Transverse colon (tissue), 4 donors: ENCODE data around the gene PRRX1. TPM values are rescaled to one million over a fixed set of nuclear protein-coding genes. Genes with fewer than 3 reads are reported as not detected.

ENCODE experiments used
- DNase-seq: peaks from one replicate; pipeline ENCODE4 v3.0.0-alpha.2; 2019
- H3K27ac ChIP-seq, 4 donors: fragments of 200-600 bp; sonication (generic); 2 replicates each; pipeline ENCODE4 v1.5.1; 2016 to 2018; ENCODE audit warnings: inconsistent platforms in 4 of 4
- H3K27me3 ChIP-seq: fragments of 200-600 bp; sonication (generic); 2 replicates; pipeline ENCODE4 v1.5.1; 2017; ENCODE audit warnings: inconsistent platforms
- H3K36me3 ChIP-seq, 4 donors: fragments of 200-600 bp; sonication (generic); 2 replicates each; pipeline ENCODE4 v1.5.1; 2017 to 2019; ENCODE audit warnings: inconsistent platforms in 4 of 4
- H3K4me1 ChIP-seq, 4 donors: fragments of 200-600 bp; sonication (generic); 2 replicates each; pipeline ENCODE4 v1.5.1; 2017 to 2020; ENCODE audit warnings: inconsistent platforms in 4 of 4
- H3K4me3 ChIP-seq, 4 donors: fragments of 200-600 bp; sonication (generic); 1 replicate in 1 of 4; 2 replicates in 3 of 4; pipeline versions ENCODE4 v1.5.1 to v1.6.1; 2017 to 2019; ENCODE audit warnings: inconsistent platforms in 4 of 4
- H3K9me3 ChIP-seq, 2 donors: fragments of 200-600 bp; sonication (generic); 2 replicates each; pipeline ENCODE4 v1.5.1; 2017 to 2019; ENCODE audit warnings: inconsistent platforms in 2 of 2
- EP300 ChIP-seq: sonication (generic); formaldehyde crosslinking; IDR thresholded peaks from one replicate; pipeline ENCODE4 v1.6.1; 2017; ENCODE audit warnings: antibody characterized with exemption, low read depth
- POLR2A ChIP-seq: fragments of 450-650 bp; IDR thresholded peaks from one replicate; pipeline ENCODE4 v1.6.1; 2016; ENCODE audit warnings: antibody characterized with exemption, mild to moderate bottlenecking, moderate library complexity
- POLR2AphosphoS5 ChIP-seq, 3 donors: sonication (generic); formaldehyde crosslinking; IDR thresholded peaks; one replicate each; pipeline ENCODE4 v1.6.1; 2016; ENCODE audit warnings: antibody characterized with exemption in 3 of 3
- WGBS, 2 donors: methylation state at CpG; one replicate each; pipeline ENCODE4 v1.1.5; 2018; ENCODE audit warnings: low coverage in 1 of 2; 5-methylcytosine and 5-hydroxymethylcytosine counted together
- in situ Hi-C, 4 donors: fragments of 200-750 bp; cut with MboI; loops; one replicate each; pipeline versions ENCODE4 v1.15.0 to v1.15.1; 2017; ENCODE audit warnings: low sequenced_read_pairs in 3 of 4, low pct_ligation_motif_present in 1 of 4, low pct_unique_long_range_greater_than_20kb in 1 of 4
- intact Hi-C: fragments of 100-400 bp; cut with DNase I; formaldehyde crosslinking; loops from one replicate; pipeline ENCODE4 v1.15.1; 2023; ENCODE audit warnings: low total_unique reads
- total RNA-seq, 4 donors: library from RNA; depleted of rRNA; stranded (reverse); fragments of >200 nt; gene quantifications; one replicate each; pipeline ENCODE4 v1.1.0, GENCODE V29; 2016
- TF ChIP-seq, protein P1 (sequence below), 5 experiments: fragments of 200-600 bp in 3 of 5; fragments of 450-650 bp in 2 of 5; sonication (generic) in 3 of 5; IDR thresholded peaks; 1 replicate in 2 of 5; 2 replicates in 3 of 5; pipeline ENCODE4 v1.5.1; 2016 to 2017; ENCODE audit warnings: antibody characterized with exemption in 5 of 5, inconsistent platforms in 3 of 5, mild to moderate bottlenecking in 2 of 5, moderate library complexity in 1 of 5

PRRX1 gene
- total RNA-seq, 4 donors from 2014 or later = 0.75 to 9.2 (median 2.7) TPM

DNA sequence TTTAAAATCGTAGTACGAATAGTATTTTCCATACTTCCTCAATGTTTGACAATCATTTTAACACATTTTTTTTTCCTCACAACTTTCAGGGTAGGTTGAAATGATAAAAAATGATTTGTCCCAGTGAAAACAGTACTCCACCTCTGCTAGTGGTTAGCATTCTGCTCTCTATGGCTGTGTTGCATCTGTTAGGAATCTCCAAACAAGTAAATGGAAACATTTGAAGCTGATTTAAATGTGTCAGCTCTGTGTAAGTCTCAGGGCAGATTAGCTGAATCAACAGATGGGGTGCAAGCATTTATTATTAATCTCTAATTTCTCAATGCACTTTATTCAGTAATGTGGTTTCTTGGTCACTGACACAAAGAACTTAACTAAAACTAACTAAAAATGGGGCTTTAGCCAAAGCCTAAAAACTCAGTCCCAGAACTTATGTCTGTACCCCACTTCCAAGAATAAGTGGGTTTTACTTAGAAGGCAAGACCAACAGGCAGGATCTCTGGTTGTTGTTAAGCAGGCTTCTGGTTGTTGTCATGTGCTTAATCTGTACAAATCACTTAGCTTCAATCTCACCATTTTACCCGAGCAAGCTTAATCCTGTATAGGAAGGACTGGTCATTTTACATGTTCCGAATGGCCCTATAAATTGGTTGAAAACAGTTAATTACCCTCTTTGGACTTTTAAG lies 67.8 kb downstream of the PRRX1 start:
- Histone ChIP-seq H3K9me3 (no peaks in the 10 kb centered on the region), H3K27ac (no peak overlapping the region), H3K36me3 (no peaks in the 10 kb centered on the region), H3K4me1 (no peaks in the 10 kb centered on the region), H3K4me3 (no peak overlapping the region), H3K27me3 (no peaks in the 10 kb centered on the region)
- WGBS, 2 donors = 61 to 73% methylated on average over 4 of the region's 4 CpGs
- no peak for TF ChIP-seq EP300
- TF ChIP-seq, protein P1, sequence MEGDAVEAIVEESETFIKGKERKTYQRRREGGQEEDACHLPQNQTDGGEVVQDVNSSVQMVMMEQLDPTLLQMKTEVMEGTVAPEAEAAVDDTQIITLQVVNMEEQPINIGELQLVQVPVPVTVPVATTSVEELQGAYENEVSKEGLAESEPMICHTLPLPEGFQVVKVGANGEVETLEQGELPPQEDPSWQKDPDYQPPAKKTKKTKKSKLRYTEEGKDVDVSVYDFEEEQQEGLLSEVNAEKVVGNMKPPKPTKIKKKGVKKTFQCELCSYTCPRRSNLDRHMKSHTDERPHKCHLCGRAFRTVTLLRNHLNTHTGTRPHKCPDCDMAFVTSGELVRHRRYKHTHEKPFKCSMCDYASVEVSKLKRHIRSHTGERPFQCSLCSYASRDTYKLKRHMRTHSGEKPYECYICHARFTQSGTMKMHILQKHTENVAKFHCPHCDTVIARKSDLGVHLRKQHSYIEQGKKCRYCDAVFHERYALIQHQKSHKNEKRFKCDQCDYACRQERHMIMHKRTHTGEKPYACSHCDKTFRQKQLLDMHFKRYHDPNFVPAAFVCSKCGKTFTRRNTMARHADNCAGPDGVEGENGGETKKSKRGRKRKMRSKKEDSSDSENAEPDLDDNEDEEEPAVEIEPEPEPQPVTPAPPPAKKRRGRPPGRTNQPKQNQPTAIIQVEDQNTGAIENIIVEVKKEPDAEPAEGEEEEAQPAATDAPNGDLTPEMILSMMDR (IDR thresholded peaks at IDR 0.05) = no peak
- intact Hi-C loops = no loop called here
- no peak for DNase-seq
- in situ Hi-C loops = no loop called here

DNA sequence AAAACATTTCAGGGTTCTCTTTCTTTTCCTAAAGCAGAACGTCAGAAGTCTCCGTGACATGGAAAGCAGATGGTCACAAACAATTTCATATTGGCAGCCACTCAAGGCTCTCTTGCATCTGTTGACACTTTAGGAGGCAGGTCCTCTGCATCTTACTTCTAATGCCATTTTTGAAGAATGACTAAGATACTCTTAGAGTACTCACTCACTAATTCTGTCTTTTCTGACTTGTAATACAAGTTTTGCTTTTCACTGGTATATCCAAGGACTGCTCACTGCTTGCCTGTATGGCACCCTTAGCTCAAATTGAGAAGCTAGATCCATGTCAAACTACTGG lies 68.3 kb downstream of the PRRX1 start:
- intact Hi-C loops = no loop called here
- H3K9me3 ChIP-seq = no peaks in the 10 kb centered on the region
- in situ Hi-C loops = no loop called here

DNA sequence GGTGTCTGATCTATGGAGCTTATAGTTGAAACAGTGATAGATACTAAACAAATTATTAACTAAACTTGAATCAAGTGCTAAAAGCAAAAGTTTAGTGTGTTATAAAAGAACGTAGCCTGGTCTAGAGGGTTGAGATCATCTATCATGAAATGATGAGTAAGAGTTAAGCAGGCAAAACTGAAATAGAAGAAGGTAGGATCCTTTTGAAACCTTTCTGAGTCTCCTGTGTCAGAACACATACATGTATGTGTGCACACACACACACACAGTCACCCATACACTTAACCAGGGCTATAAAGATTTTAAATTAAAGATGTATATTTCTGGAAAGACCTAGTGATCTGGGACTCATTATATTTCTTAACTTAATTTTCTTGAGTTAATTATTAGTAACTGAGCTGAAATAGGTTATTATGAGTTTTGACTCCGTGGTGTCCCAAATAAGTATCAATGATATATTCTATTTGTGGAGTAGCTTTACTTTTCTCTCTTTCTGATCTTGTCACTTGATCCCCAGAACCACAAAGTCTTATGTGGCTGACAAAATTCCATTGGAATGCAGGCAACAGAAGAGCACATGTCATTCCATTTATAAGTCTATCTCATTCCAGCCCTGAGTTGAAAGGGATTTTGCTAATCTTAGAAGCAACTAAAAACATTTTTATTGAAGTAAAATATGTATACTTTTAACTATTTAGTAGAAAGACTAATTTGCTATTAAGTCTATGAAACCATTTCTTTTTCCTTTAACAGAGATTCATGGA lies 70.7 kb downstream of the PRRX1 start:
- Histone ChIP-seq H3K27ac (no peak overlapping the region), H3K4me3 (no peak overlapping the region), H3K9me3 (no peaks in the 10 kb centered on the region), H3K4me1 (no peaks in the 10 kb centered on the region), H3K36me3 (no peaks in the 10 kb centered on the region), H3K27me3 (no peaks in the 10 kb centered on the region)
- intact Hi-C loops = no loop called here
- WGBS, 2 donors = 64 to 65% methylated on average over 2 of the region's 2 CpGs
- TF ChIP-seq POLR2A (no peak), POLR2AphosphoS5 (IDR thresholded peaks at IDR 0.05) (no peak), EP300 (no peak)
- TF ChIP-seq, protein P1 (IDR thresholded peaks at IDR 0.05) = no peak
- DNase-seq = no peak
- in situ Hi-C loops = no loop called here

More for the DNA sequence above, 68.3 kb downstream of the PRRX1 start:
- Histone ChIP-seq H3K4me1 (no peaks in the 10 kb centered on the region), H3K36me3 (no peaks in the 10 kb centered on the region), H3K4me3 (no peak overlapping the region), H3K27ac (no peak overlapping the region), H3K27me3 (no peaks in the 10 kb centered on the region)
- no peak for DNase-seq
- TF ChIP-seq POLR2A = no peak
- no peak for TF ChIP-seq POLR2AphosphoS5 (IDR thresholded peaks at IDR 0.05)
- no peak for TF ChIP-seq EP300
- TF ChIP-seq, protein P1 (IDR thresholded peaks at IDR 0.05) = no peak
- WGBS, 2 donors = 35 to 64% methylated on average over 2 of the region's 2 CpGs

DNA sequence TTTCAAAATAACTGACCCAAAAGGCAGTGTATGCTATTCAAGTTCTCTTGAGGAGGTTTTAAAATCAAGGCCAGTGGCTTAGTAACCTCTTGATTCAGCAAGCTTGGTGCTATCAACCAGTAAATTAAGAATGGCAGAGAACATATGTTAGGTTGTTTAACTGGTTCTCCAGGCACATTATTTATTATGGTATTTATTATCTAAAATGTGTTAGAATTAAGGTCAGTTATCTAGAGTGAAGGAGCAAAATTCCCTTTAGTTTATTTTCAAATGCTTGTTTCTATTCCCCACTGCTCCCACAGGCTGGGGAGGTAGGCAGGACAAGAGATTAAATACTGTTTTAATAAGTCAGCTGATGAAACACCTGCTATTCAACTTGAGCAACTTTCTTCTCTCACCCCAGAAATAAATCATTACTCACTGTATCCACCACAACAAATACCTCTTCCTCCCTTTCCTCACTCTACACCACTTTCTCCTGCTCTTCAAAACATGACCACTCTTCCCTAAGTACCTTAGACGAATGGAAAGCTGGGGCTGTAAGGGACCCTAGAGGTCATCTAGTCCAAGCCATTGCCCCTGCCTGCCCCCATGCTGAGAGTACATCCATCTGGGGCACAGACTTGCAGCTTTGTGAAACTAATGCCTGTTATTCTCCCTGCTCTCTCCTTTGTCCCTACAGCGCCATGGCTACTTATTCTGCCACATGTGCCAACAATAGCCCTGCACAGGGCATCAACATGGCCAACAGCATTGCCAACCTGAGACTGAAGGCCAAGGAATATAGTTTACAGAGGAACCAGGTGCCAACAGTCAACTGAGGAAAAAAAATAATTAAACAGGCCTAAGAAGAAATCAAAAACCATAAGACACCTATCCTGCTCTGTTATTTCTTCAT lies 71.7 kb downstream of the PRRX1 start:
- no peak for DNase-seq
- no peak overlapping the region for H3K4me3 ChIP-seq
- H3K9me3 ChIP-seq = no peaks in the 10 kb centered on the region
- no peaks in the 10 kb centered on the region for H3K27me3 ChIP-seq
- in situ Hi-C loops (no loop called here), intact Hi-C loops (no loop called here)
- TF ChIP-seq EP300 = no peak
- no peak for TF ChIP-seq POLR2AphosphoS5 (IDR thresholded peaks at IDR 0.05)
- TF ChIP-seq, protein P1 (IDR thresholded peaks at IDR 0.05) = no peak
- TF ChIP-seq POLR2A = no peak
- H3K36me3 ChIP-seq = no peaks in the 10 kb centered on the region
- no peaks in the 10 kb centered on the region for H3K4me1 ChIP-seq
- H3K27ac ChIP-seq = no peak overlapping the region
- 80% methylated on average over 2 of the region's 2 CpGs; no CpG with 5 or more reads in 1 of the 2 donors for WGBS, 2 donors
